Activated naive CD4-positive, alpha-beta T cell (primary cell): ENCODE results near the gene CA10.

Experiments used
- DNase-seq, 4 experiments: peaks; one replicate each; lab custom pipeline; 2025; lab: John Stamatoyannopoulos, UW

The CA10 gene

DNA sequence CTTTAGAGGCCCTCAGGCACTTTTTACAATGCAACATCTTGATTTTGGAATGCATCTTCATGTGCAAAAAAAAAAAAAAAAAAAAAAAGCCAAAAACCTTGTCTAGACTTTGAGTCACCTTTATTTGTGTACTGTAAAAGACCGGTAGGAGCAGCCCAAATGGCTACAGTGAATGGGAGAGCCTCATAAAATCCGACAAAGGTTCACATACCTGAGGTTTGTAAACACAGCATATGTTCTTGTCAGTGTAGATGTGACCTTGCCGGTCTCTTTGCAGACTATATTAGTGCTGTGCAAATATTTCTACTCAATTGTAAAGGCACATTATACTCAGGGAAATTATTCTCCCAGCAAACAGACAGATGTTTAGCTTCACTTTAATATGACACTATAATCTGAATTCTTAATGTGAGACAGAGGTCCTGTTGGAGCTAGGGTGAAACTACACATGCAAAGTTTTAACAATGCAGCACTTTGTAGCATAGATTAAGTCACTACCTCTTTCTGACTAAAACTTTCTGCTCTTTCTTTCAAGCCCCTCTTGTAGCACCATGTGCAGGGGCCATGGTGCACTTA, 211.3 kb downstream of the CA10 start:
- DNase-seq, result no peak

DNA sequence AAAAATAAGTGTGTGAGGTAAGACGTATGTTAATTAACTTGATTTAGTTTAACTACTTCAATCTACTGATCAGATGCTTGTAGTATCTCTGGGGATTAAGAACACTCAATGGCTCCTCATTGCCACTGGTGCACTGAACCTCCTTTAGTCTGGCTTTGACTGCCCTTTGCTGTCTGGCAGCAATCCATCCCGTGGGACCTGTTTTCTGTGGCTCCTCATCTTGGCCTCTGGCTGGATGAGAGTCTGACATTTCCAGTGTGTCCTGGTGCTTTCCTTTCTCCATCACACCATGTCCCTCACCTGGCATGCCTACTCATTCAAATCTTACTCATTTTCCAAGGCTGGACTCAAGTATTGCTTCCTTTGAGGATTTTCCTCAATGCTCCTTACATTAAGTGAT, 212.2 kb downstream of the CA10 start:
- DNase-seq, result no peak

GRCh38 chr17:51941272-51941671, 217.2 kb downstream of the CA10 start:
- no peak for DNase-seq

DNA sequence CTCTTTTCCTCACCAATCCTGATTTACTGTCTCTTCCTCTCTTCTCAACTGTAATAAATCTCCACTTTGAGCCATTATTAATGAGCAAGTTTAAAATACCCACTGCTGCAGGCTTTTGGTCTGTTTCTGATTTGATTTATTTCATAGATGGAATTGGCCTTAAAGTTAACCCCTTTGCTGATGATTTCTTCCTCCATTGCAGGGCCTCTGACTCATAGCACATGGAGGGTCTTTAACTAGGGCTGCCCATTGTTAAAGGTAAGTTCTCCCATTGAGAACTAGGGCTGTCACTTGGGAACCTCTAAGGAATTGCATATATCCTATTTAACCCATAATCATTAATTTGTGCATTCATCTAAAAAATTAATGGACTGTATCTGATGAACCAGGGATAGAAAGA, 221.2 kb downstream of the CA10 start:
- DNase-seq, result no peak

DNA sequence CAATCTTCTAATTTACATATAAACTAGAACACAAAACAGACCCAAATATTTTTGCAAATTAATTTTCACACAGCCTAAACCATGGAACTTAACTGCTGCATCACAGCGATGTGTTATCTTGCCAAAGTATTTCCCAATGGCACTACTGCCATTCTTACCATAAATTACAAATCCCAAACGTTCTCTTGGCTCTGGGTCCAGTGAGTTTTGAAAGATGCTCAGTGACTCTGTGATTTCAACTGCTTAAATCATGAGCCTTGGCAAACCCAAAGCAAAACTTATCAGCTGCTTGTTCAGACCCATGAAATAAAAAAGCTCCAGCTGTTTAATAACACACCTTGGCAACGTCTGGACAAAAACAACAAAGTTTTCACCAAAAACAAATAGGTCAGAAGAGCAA, 223.0 kb downstream of the CA10 start:
- no peak for DNase-seq

DNA sequence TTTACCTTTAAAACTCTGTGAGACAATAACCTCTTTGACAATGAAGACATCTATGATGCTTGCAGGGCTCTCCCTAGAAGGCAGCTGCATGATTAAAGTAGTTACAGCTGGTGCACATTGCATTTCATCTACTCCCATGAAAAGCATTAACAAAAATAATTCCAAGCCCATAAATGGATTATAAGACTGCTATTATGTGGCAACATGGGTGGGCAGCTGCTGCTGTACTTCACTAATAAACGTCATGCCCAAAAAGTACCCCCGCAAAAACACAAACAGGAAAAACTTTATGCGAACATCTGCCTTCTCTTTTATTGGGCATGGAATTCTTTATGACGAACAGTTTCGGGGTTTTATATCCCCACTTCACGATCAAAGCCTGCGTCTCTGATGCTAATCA, 224.9 kb downstream of the CA10 start:
- DNase-seq, result no peak

DNA sequence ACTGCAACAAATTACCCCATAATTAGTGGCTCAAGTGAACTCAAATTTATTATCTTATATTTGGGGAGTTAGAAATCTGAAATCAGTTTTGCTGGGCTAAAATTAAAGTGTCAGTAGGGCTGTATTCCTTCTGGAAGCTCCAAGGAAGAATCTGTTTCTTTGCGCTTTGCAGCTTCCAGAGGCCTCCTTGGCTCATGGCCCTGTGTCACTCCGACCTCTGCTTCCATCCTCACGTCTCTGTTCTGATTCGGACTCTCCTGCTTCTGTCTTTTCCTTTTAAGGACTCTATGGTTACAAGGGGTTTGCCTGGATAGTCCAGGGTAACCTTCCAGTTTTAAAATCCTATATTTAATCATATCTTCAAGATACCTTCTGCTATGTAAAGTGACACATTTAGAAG, 232.1 kb downstream of the CA10 start:
- DNase-seq, result no peak

DNA sequence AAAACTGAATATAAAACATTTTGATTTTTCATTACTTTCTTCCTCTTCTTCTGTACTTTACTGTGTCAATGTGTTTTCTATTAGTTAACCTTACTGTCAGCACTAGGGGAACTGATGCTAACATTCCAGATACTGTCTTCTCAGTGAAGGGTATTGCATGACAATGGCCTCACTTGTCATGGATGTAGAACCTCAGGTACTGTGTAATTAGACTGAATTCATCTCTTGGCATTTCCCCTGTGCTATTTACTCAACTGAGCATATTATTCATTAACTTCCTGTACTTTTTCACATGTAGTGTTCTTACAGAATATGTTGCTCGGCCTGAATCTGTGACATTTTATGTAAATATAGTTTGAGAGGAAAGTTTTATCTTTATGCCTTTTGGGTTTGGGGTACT, 237.0 kb downstream of the CA10 start:
- DNase-seq, result no peak

DNA sequence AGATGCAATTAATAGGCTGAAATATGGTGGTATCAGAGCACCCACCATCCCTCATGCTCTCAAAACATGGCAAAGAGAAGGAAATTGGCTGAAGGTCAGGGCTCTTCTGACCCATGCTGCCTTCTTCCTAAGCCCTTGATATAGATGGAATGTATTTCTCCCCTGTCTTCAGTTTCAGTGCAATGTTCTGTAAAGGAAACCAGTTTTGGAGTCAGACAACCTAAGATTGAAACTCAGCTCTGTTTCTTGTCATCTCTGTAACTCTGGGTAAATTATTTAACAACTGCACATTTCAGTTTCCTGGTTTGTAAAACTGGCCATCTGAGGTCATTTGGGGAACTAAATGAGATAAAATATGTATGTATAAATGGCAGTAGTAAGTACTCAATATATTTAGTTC, 243.9 kb downstream of the CA10 start:
- DNase-seq, result no peak

GRCh38 chr17:51913491-51914205, 244.9 kb downstream of the CA10 start:
- no peak for DNase-seq

- no peak for DNase-seq
Observed at GRCh38 chr17:51912939-51913338, 245.6 kb downstream of the CA10 start.

- DNase-seq, result no peak
Observed at GRCh38 chr17:51911237-51911636, 247.3 kb downstream of the CA10 start.

GRCh38 chr17:51909971-51910370, 248.5 kb downstream of the CA10 start:
- no peak for DNase-seq

GRCh38 chr17:51908841-51909537, 249.5 kb downstream of the CA10 start:
- DNase-seq, result no peak

DNA sequence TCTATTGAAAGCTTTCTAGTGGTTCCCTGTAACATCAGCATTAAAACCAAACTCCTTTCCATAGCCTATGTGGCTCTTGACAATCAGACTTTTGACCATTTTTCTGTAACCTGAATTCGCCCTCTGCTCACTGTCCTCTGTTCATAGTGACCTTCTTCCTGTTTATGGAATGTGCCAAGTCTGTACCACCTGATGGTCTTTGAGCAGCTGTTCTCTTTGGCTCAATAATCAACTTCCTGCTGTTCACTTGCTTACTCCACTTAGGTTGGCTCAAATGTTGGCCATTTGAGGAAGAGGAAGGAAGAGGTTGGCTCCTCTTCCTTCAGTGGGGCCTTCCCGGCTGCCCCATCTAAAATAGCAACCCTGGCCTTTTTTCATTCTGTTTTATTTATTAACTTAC, 251.5 kb downstream of the CA10 start:
- no peak for DNase-seq

DNA sequence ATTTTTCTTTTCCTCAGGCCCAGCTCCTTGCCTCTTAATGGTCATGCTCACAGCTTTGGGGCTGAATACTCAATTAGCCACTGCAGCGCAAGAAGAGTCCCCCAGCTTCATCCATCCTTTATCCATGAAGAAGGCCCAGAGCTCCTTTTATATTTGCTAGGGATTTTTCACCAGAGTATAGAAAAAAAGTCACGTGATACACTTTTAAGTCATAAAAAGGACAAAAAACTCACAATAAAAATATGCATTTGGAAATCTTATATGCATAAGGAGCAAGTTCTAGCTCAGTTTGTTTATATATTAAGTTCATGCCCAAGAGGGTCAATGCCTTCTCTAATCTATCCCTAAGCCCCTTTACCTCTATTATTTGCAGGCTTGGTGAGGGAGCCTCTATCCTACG, 254.1 kb downstream of the CA10 start:
- DNase-seq, result no peak

GRCh38 chr17:51901242-51901641, 257.3 kb downstream of the CA10 start:
- no peak for DNase-seq

- DNase-seq, result no peak
Observed at GRCh38 chr17:51891936-51892335, 266.6 kb downstream of the CA10 start.

DNA sequence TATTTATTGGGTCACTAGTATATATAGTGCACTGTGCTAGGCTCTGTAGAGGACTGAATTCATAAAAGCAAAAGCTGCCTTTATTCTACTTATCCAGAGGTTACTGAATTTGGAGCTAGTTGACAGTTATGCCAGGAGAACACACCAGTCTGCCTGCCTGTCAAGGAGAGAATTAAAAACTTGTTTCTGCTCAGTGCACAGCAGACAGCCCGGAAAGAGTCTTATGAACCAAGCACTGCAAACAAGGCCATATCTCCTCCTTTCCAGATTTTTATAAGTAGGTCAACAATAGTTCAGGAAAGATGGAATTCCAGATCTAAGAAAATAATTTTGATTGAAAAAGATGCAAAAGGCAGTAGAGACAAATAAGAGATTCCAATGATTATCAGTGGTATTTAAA, 267.8 kb downstream of the CA10 start:
- DNase-seq, result no peak

GRCh38 chr17:51888816-51889215, 269.7 kb downstream of the CA10 start:
- no peak for DNase-seq

GRCh38 chr17:51876986-51877385, 281.5 kb downstream of the CA10 start:
- no peak for DNase-seq

GRCh38 chr17:51873302-51873701, 285.2 kb downstream of the CA10 start:
- DNase-seq, result no peak

GRCh38 chr17:51869387-51869786, 289.1 kb downstream of the CA10 start:
- no peak for DNase-seq
